HepG2 (cell line): ENCODE results near the gene NRSN2. TPM values are rescaled to one million over a fixed set of nuclear protein-coding genes. Genes with fewer than 3 reads are reported as not detected.

Source experiments
- HES4 ChIP-seq: sonication (generic); formaldehyde crosslinking; IDR thresholded peaks from 2 replicates; pipeline ENCODE4 v1.9.0; 2021; ENCODE audit warnings: mild to moderate bottlenecking, missing genetic modification reagents, borderline replicate concordance
- ISX ChIP-seq: sonication (generic); formaldehyde crosslinking; conservative IDR thresholded peaks from 2 replicates; pipeline ENCODE4 v1.5.0; 2020; ENCODE audit warnings: missing genetic modification reagents
- LRRFIP1 ChIP-seq: sonication (generic); formaldehyde crosslinking; conservative IDR thresholded peaks from 2 replicates; pipeline ENCODE4 v1.4.0; 2020; ENCODE audit warnings: missing genetic modification reagents
- MEF2D ChIP-seq: sonication (generic); formaldehyde crosslinking; IDR thresholded peaks from 2 replicates; pipeline ENCODE4 v1.5.1; 2020; ENCODE audit warnings: mild to moderate bottlenecking, missing genetic modification reagents
- MIER3 ChIP-seq: IDR thresholded peaks from 2 replicates; pipeline ENCODE4 v1.6.1; 2016; ENCODE audit warnings: missing compliant biosample characterization, borderline replicate concordance
- SP1 ChIP-seq, 2 experiments: fragments of 450-650 bp in 1 of 2; sonication (generic) in 1 of 2; formaldehyde crosslinking in 1 of 2; IDR thresholded peaks; 2 replicates each; pipeline versions ENCODE4 v1.4.0 to v1.6.1; 2016 to 2020; ENCODE audit warnings: missing genetic modification reagents in 1 of 2
- ZFP82 ChIP-seq: sonication (generic); formaldehyde crosslinking; IDR thresholded peaks from 2 replicates; pipeline ENCODE4 v1.5.1; 2020; ENCODE audit warnings: mild to moderate bottlenecking, missing genetic modification reagents, borderline replicate concordance
- ZNF296 ChIP-seq: sonication (generic); formaldehyde crosslinking; conservative IDR thresholded peaks from 2 replicates; pipeline ENCODE4 v1.5.0; 2020; ENCODE audit warnings: mild to moderate bottlenecking, missing genetic modification reagents
- ZNF570 ChIP-seq: sonication (generic); formaldehyde crosslinking; IDR thresholded peaks from 2 replicates; pipeline ENCODE4 v1.4.0; 2020; ENCODE audit warnings: mild to moderate bottlenecking, missing genetic modification reagents, borderline replicate concordance
- polyA plus RNA-seq, 8 experiments: library from polyadenylated mRNA; depleted of rRNA in 3 of 8; stranded (reverse) in 7 of 8; unstranded in 1 of 8; fragments of >200 nt; fragmentation: Illumina TruSeq in 4 of 8; extraction: Trizol in 4 of 8; gene quantifications; 2 replicates each; pipeline versions ENCODE4 v1.2.1 to v1.2.3, GENCODE V29; 2011 to 2016; ENCODE audit warnings: low read depth in 4 of 8, missing spikeins in 1 of 8, mixed read lengths in 1 of 8; ENCODE audit not compliant: insufficient read depth in 1 of 8
- total RNA-seq, 5 experiments: library from RNA; depleted of rRNA; stranded (reverse); fragments of >200 nt; fragmentation: Illumina TruSeq; extraction: Trizol; gene quantifications; 2 replicates each; pipeline ENCODE4 v1.2.3, GENCODE V29; 2016; ENCODE audit warnings: low read depth in 1 of 5
- TF ChIP-seq, protein P1 (sequence below): sonication (generic); formaldehyde crosslinking; IDR thresholded peaks from one replicate; pipeline ENCODE4 v1.5.1; 2020; ENCODE audit warnings: mild to moderate bottlenecking, missing genetic modification reagents; ENCODE audit errors: not compliant biosample characterization
- TF ChIP-seq, protein P2 (sequence below), 2 experiments: sonication (generic) in 1 of 2; formaldehyde crosslinking in 1 of 2; IDR thresholded peaks; 2 replicates each; pipeline versions ENCODE4 v1.4.0 to v1.6.1; 2016 to 2020; ENCODE audit warnings: borderline replicate concordance in 1 of 2, low read depth in 1 of 2, mild to moderate bottlenecking in 1 of 2, missing genetic modification reagents in 1 of 2

NRSN2 gene
- total and polyA plus RNA-seq, 2 of the 13 experiments (the other 11 are each of a cell fraction or from before 2014, with no cell fraction given), result 32.3 to 49.4 TPM

GRCh38 chr20:327186-328026, 19.5 kb upstream of the NRSN2 start (continued):
- TF ChIP-seq, protein P1, sequence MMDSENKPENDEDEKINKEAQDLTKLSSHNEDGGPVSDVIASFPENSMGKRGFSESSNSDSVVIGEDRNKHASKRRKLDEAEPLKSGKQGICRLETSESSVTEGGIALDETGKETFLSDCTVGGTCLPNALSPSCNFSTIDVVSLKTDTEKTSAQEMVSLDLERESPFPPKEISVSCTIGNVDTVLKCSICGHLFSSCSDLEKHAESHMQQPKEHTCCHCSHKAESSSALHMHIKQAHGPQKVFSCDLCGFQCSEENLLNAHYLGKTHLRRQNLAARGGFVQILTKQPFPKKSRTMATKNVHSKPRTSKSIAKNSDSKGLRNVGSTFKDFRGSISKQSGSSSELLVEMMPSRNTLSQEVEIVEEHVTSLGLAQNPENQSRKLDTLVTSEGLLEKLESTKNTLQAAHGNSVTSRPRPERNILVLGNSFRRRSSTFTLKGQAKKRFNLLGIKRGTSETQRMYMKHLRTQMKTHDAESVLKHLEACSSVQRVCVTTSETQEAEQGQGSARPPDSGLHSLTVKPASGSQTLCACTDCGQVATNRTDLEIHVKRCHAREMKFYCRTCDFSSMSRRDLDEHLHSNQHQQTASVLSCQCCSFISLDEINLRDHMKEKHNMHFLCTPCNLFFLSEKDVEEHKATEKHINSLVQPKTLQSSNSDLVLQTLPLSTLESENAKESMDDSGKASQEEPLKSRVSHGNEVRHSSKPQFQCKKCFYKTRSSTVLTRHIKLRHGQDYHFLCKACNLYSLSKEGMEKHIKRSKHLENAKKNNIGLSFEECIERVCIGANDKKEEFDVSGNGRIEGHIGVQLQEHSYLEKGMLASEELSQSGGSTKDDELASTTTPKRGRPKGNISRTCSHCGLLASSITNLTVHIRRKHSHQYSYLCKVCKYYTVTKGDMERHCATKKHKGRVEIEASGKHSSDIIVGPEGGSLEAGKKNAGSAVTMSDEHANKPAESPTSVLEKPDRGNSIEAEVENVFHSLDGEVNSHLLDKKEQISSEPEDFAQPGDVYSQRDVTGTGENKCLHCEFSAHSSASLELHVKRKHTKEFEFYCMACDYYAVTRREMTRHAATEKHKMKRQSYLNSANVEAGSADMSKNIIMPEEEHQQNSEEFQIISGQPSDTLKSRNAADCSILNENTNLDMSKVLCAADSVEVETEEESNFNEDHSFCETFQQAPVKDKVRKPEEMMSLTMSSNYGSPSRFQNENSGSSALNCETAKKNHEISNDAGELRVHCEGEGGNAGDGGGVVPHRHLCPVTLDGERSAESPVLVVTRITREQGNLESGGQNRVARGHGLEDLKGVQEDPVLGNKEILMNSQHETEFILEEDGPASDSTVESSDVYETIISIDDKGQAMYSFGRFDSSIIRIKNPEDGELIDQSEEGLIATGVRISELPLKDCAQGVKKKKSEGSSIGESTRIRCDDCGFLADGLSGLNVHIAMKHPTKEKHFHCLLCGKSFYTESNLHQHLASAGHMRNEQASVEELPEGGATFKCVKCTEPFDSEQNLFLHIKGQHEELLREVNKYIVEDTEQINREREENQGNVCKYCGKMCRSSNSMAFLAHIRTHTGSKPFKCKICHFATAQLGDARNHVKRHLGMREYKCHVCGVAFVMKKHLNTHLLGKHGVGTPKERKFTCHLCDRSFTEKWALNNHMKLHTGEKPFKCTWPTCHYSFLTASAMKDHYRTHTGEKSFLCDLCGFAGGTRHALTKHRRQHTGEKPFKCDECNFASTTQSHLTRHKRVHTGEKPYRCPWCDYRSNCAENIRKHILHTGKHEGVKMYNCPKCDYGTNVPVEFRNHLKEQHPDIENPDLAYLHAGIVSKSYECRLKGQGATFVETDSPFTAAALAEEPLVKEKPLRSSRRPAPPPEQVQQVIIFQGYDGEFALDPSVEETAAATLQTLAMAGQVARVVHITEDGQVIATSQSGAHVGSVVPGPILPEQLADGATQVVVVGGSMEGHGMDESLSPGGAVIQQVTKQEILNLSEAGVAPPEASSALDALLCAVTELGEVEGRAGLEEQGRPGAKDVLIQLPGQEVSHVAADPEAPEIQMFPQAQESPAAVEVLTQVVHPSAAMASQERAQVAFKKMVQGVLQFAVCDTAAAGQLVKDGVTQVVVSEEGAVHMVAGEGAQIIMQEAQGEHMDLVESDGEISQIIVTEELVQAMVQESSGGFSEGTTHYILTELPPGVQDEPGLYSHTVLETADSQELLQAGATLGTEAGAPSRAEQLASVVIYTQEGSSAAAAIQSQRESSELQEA (CRISPR knock-in tag), result peak; percentile 1
- TF ChIP-seq SP1 (IDR thresholded peaks at IDR 0.05), result peak; percentile 85; the same call in 1 of the 2 replicates
- TF ChIP-seq SP1 (CRISPR knock-in tag; IDR thresholded peaks at IDR 0.05), result peak; percentile 89
- no peak for TF ChIP-seq ZNF570 (CRISPR knock-in tag)
- peak; percentile 94 for TF ChIP-seq MEF2D (CRISPR knock-in tag)
- peak; percentile 52; the same call in 1 of the 2 replicates for TF ChIP-seq MIER3 (CRISPR knock-in tag)
- no peak; the same call in 1 of the 2 replicates for TF ChIP-seq ZFP82
- no peak for TF ChIP-seq LRRFIP1 (CRISPR knock-in tag)
- TF ChIP-seq, protein P2, sequence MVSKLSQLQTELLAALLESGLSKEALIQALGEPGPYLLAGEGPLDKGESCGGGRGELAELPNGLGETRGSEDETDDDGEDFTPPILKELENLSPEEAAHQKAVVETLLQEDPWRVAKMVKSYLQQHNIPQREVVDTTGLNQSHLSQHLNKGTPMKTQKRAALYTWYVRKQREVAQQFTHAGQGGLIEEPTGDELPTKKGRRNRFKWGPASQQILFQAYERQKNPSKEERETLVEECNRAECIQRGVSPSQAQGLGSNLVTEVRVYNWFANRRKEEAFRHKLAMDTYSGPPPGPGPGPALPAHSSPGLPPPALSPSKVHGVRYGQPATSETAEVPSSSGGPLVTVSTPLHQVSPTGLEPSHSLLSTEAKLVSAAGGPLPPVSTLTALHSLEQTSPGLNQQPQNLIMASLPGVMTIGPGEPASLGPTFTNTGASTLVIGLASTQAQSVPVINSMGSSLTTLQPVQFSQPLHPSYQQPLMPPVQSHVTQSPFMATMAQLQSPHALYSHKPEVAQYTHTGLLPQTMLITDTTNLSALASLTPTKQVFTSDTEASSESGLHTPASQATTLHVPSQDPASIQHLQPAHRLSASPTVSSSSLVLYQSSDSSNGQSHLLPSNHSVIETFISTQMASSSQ (IDR thresholded peaks at IDR 0.05; ENCODE audit: low read depth), result no peak; the same call in 1 of the 2 replicates
- TF ChIP-seq, protein P2 (CRISPR knock-in tag; IDR thresholded peaks at IDR 0.05; ENCODE audit: borderline replicate concordance), result peak; percentile 63
- TF ChIP-seq HES4 (CRISPR knock-in tag), result peak; percentile 33; the same call in 1 of the 2 replicates
- 0 out of 2 replicates have a peak, but pooled peaks have one; percentile 53 for TF ChIP-seq ISX (CRISPR knock-in tag)
- TF ChIP-seq ZNF296, result no peak; the same call in 1 of the 2 replicates
